Right renal cortex interstitium (tissue), 3 donors: Measurements from ENCODE around the gene GAS2L1. TPM values are rescaled to one million over a fixed set of nuclear protein-coding genes. Genes with fewer than 3 reads are reported as not detected.
"Not testable (repeated sequence)": the region's sequence is repeated elsewhere in the genome, so short reads cannot be mapped to it uniquely, and the experiment has no call there.

ENCODE experiments used
- DNase-seq, 3 donors: peaks; one replicate each; pipeline ENCODE4 v3.0.0-alpha.2; 2013; ENCODE audit warnings: low read depth in 3 of 3, low spot score in 2 of 3
- polyA plus RNA-seq, 3 donors: library from polyadenylated mRNA; unstranded; fragments of 120-200 nt; gene quantifications; one replicate each; pipeline ENCODE4 v1.2.1, GENCODE V29; 2013; ENCODE audit not compliant: insufficient read length in 3 of 3

GAS2L1 gene
- polyA plus RNA-seq, 3 donors = 4.4 to 6.5 (median 5.6) TPM

DNA sequence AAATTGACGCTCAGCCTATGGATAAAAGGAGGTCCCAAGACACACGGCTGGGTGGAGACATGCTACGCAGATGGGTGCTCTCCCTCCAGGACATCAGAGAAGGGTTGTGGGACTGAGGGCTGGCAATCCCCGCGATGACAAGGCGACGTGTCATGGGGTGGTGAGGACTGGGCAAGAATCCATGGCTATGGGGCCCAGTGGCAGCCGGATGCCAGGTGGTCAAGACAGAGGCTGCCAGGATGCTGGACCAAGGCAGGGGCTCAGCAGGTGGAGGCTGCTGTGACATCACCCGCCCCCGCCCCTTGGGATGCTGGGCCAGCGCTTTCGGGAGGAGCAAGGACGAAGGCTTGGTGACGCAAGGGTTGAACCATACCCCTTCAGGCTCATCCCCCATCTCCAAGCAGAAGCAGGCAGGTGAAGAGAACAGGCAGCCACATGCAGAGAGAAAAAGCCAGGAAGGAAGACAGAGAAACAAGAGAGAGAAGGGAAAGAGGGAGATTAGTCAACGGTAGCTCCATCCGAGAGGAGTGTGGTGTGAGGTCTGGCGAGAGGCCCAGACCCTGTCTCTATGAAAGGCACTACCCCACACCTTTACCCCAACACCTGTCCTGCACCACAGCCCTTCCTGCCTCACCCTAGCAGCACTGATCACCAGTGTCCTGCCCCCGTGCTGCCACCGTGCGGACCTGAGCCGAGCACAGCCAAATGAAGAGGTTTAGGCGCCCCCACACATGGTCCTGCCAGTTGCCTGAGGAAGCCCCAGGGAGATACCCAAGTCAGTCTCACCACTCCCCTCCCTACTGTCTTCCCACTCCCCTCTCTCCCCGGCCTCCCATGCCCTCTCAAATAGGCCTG, 33.2 kb downstream of the GAS2L1 start:
- DNase-seq = no peak

DNA sequence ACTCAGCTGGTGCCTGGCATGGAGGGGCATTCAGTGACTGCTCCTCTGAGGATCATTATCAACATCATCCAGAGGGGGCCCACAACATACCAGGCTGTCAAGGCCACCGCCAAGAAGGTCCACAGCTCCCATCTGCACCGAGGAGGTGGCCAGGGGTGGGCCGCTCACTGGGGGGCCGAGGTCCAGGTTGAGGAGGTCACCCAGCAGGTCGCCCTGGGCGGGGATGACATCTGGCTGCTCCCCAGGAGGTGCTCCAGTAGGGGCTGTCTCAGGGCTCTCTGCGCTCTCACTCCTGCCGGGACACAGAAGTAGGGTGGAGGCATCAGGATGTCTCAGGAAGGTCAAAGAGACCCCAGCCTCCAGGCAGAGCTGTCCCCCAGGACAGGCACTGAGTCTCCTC, 34.1 kb downstream of the GAS2L1 start:
- DNase-seq = no peak

DNA sequence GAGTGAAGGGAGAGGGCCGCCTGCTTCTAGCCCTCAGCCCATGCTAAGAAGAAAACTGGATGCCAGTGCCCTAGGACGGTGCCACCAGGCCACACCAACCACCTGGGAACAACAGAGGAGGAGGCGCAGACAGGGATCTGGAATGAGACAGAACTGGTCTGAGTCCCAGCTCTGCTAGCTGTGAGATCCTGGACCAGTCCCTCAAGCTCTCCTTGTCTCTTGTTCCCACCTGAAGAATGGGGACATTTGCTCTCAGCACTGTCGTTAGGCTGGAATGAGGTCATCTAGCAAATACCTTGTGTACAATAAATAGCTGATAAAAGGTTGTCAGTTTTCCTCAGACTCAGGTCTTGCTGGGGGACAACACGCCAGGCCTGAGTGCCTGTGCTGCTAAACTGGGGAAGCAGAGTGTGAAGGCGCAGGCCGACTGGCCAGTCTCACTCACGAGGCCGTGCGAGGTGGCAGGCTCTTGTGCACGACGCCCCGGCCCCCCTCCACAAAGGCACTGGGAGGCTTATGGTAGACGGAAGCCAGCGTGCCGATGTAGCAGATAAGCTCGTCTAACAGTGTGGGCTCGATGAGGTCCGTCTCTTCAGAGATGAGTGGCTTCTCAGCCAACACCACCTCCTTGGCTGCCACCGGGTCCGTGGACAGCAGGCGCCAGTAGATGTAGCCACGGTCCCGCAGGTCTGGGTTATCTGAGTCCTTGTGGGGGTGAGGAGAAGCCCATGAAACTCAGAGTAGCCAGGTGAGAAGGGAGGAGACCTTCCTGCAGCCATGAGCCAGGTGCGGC, 34.8 kb downstream of the GAS2L1 start:
- no peak for DNase-seq

DNA sequence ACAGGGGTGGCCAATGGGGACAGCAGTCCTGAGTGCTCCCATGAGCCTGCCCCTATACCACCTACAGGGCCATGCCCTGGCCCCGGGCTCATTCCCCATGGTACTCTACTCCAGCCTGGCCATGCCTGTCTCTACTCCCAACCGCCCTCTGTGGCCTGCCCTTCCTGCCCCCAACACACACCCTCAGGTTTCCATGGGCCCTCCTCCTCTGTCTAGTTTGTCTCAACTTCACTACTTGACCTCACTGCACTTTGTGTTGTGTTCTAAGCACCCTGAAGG, 35.3 kb downstream of the GAS2L1 start:
- DNase-seq = no peak

DNA sequence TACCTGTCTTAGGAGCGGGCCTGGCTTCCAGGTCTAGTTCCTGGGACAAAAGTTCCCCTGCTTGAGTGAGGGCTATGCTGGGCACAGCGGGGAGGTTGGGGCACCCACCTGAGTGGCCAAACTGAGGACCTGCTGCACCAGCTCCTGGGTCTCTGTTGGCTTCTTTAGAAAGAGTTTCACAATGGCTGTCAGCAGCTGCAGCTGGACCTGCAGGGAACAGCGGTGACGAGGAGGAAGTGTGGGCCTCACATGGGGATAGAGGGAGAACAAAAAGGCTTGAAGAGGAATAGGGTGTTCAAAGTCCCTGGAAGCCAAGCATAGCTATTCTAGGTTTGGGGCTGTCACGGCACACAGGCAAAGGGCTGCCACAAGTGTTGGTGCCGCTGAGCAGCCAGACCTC, 35.7 kb downstream of the GAS2L1 start:
- DNase-seq = no peak

DNA sequence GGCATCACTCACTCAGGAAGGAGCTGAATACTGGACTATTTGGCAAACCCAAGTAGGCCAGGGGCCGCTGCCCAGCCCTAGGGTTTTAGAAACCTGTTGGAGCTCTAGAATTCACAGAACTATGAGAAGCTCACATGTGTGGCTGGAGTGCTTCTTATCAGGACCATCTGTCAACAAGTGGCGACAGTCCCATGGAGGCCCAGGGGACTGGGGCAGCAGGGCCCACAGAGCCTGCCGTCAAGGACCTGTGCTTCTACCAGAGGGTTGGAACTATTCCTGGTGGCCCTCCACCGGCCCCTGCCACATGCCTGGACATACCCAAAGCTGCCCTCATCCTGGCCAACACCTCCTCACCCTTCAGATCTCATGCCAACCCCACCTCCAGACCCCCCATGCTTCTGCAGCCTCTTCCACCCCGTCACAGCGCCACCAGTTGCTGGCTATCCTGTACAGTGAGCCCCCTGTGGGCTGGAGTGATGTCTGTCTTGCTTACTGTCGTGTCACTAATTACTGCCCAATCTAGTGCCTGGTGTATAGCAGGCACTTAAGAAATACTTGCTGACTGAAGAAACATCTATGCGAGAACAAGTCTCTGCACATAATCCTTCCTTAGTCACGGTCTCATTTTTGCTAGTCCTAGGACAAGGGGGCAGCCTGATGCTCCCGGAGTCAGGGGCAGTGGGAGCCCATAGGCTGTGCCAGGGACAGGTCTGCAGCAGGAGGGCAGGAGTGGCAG, 36.3 kb downstream of the GAS2L1 start:
- no peak for DNase-seq

DNA sequence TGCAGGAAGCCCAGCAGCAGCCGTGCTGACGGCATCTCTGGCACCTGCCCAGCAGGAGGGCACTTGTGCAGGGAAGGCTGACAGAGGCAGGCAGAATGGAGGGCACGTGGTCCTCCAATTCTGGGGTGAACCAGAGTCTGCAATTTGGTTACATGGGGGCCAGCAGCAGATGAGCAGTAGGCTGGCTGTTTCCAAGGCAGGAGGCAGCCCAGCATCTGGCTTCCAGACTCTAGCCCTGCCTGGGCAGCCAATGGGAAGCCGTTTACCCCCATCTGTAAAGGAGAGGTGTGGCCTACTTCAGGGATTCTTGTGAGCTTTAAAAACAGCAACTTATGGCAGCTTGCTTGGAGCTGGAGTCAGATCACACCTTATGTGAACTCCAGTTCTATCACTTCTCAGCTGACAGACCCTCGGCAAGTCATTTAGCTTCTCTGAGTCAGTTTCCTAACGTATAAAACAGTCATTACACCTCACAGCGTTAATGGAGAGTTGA, 36.9 kb downstream of the GAS2L1 start:
- no peak for DNase-seq

DNA sequence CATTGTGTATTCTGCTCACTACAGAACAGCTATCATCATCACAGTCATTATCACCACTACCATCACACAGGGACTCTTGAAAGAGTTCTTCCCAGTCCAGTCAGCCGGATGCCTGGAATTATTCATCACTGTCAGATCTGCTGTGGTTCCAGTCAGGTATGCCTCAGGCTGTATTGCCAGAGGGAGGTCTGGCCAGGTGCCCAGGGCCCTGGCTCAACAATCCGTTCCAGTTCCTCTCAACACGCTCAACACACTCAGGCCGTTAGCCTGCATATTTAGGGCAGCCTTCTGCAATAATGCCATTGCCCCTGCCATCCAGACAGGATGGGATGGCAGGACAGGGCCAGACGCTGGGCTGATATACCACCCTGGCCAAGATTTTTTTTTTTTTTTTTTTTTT, 37.7 kb downstream of the GAS2L1 start:
- DNase-seq = no peak

DNA sequence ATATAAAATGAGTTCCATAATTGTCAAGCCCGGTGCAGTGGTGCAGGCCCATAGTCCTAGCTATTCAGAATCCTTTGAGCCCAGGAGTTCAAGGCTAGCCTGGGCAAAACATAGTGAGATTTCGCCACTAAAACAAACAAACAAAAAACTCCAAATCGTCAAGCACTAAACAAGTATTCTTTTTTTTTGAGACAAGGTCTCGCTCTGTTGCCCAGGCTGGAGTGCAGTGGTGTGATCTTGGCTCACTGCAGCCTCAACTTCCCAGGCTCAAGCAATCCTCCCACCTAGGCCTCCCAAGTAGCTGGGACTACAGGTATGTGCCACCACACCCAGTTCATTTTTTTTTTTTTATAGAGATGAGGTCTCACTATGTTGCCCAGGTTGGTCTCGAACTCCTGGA, 38.4 kb downstream of the GAS2L1 start:
- not testable (repeated sequence) for DNase-seq

DNA sequence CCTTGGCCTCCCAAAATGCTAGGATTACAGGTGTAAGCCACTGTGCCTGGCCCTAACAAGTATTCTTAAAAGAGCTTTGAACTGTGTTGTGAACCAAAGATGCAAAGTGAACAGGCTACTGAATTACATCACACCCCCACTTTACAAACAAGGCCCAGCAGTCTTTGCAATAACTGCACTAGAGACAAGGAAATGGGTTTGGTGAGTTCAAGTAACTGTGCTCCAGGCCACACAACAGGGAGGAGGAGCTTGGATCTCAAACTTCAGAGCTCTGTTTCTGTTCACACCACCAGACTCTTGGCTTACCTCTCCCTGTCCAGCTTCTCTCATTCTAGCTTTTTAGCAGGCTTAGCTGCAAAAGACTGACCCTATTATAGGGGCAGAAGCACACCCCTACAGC, 39.5 kb downstream of the GAS2L1 start:
- DNase-seq = no peak

DNA sequence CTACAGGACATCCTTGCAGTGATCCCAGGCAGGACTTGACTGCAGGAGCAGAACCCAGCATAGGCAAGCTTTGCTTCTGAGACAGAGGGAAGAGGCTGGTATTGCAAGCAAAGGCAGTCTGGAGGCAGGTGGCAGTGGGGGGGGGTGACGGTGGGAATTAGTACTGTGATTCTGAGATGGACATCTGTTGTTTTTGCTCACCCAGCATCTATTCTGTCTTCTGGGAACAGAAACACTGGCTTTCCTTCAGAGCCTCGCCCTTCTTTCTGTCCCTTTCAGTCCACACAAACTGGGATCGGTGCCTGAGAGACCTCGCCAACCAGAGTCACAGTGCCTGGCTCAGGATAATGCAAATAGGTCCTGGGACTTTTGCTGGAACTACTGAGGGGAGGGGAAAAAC, 40.2 kb downstream of the GAS2L1 start:
- DNase-seq = no peak

DNA sequence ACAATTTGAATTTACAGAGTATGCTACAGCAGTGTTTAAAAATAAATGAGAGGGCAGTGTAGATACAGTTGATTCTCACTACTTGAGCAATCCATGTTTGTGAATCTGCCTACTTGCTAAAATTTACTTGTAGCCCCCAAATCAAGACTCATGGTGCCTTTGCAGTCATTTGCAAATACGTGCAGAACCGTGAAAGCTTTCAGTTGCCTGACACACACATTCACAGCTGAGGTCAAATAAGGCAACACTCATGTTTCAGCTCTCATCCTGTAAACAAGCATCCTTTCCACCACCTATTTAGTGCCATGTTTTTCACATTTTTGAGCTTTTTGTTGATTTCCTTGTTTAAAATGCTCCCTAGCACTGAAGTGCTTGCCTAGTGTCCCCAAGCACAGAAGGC, 41.6 kb downstream of the GAS2L1 start:
- DNase-seq = no peak

DNA sequence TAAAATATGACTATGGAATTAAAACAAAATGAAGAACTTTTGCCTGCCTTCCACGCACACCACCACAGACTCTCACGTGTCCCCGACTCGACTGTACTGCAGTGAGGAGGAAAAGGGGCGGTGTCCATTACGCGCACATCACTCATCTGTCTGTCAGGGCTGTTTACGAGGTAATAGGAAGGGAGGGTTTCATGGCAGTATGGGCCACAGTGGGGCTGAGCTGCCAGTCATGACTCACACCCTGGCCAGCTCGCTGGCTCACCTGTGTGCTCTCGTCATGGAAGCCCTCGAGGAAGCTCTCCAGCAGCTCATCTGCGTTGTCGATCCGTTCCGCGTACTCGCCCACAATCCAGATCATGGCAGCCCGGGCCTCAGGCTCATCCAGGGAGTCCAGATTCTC, 42.5 kb downstream of the GAS2L1 start:
- DNase-seq = no peak

DNA sequence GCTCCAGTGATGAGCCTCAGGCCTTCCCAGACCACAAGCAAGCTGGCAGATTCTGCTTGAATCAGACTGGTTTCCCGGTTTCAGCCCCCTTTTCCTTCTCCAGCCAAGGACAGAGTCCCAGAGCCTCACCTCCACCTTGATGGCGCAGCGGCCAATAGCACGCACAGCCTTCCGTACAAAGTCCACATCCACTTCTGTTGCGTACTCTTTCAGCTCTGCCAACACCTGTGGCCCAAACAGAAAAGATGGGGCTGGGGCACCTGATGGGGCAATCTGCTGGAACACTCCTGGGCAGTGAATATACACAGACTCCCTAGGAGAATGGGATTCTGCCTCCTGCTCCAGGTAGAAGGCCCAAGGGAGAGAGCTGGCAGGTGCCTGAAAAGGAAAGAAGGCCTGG, 44.6 kb downstream of the GAS2L1 start:
- DNase-seq = no peak

DNA sequence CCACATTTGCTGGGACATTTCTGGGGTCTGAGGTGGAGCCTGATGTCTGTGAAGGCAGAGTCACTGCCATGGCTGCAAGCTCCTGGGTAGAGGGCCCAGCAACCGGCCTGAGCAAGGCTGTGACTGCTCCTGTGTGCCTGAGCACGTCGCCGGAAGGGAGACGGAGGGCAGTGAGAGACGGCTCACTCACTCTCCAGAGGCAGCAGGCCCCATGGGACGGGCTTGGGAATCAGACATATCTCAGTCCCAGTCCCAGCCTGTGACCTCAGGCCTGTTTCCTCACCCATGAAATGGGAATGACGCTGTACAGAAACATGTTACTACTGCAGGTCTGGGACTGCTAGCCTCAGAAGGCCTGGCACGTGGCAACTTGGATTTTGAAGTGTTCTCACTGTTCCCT, 45.4 kb downstream of the GAS2L1 start:
- no peak for DNase-seq

DNA sequence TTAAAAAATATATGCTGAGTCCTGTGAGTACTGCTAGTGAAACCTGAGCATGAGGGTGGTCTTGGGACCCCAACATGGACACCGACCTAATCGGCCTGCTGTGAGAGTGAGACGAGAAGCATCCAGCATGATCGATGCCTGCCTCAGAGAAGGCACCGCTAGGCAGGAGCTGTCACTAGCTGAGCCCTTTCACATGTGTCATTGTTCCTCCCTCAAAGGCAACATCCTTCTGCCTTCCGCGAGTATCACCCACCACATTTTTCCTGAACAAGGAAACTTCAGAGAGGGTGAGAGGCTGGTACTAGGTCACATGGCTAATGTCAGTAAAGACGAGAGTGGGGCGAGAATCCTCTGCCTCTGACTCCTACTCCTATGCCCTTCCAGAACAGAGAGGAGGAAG, 46.3 kb downstream of the GAS2L1 start:
- DNase-seq = no peak

DNA sequence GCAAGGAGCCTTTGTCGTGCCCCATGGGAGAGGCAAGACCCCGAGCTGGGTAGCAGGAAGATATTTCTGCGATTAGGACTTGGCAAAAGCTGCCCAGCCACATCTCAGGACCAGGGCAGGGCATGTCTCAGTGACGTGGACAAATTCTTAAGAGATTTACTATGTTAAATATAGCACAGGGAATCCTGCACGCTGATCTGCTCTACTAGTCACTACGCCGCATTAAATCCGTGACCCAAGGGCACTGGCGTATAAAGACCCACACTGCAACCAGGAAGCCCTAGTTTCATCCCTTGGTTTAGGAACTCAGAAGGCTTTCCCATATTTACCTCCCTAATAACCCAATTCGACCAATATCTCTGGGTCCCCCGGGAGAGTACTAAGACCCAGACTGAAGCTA, 46.8 kb downstream of the GAS2L1 start:
- DNase-seq = no peak

DNA sequence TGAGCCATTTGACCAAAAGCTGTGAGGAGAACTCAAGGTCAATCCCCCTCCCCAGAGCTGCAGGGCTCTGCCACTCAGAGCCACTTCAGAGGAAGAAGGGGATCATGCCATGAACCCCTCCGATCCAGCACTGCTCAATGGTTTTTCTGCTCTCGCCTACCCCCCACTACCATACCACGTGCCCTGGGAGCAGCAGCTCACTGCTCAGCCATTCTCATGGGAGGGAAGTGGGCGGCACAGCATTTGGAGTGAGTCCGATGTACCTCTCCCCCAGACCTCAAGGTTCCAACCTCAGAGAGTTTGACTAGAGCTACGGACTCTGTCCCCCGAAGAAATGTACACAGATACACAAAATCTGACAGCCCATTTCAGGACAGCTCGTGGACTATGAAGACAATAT, 47.4 kb downstream of the GAS2L1 start:
- DNase-seq = no peak

DNA sequence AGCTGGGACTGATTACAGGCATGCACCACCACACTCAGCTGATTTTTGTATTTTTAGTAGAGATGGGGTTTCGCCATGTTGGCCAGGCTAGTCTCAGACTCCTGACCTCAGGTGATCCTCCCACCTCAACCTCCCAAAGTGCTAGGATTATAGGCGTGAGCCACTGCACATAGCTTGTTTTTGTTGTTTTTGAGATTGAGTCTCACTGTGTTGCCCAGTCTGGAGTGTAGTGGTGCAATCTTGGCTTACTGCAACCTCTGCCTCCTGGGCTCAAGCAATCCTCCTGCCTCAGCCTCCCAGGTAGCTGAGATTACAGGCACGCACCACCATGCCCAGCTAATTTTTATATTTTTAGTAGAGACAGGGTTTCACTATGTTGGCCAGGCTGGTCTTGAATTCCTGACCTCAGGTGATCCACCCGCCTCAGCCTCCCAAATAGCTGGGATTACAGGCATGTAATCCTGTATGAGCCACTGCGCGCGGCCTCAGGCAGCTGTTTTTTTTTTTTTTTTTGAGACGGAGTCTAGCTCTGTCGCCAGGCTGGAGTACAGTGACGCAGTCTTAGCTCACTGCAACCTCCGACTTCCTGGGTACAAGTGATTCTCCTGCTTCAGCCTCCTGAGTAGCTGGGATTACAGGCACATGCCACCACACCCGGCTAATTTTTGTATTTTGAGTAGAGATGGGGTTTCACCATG, 50.9 kb downstream of the GAS2L1 start:
- not testable (repeated sequence) for DNase-seq

DNA sequence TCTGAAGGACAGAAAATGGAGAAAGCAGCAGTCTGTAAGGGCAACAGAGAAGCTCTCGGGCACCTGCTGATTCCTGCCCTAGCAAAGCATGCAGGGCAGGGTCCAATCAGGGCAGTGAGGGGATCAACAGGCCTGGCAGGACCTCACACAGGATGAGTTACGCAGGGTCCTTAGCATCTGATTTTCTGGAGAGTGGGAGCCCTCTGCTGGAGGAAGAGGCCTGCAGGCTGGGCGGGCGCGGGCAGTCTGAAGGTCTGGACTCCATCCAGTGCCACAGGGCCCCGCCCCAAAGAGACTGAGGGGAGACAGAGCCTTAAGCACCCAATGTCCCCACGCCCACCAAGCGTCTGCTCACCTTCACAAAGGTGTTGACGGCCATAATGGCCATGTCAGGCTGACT, 53.0 kb downstream of the GAS2L1 start:
- DNase-seq = no peak
